ENCODE measurements around the gene GSN.

The GSN gene

DNA sequence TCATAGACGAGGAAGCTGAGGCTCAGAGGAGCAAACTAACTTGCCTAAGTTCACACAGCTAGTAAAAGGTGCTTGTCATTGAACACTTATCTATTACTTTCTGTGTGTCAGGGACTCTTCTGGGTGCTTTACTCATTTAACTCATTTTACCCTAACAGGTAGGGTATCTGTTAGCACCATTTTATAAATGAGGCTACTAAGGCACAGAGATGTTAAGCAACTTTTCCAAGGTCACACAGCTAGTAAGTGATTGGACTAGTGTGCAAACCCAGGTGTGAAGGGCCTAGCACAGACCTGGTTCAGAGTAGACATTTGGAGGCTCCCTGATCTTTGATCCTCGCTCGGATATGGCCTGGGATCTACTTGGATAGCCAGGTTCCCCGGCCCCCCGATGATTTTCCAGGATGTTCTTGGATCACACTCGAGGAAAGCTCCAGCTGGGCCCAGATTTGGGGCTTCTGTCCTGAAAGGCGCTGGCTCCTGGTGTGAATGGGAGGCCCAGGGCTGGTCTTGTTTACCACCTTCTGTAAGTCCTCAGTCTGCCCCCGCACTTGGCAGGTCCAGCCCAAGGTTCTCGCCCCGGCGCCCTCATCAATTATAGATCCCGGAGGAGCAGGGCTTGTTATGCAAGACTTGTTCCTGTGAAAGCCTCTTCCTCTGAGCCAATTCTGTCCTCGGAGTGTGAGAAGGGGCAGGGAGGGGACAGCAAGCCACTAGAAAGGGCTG is 37.5 kb downstream of the GSN start:
- DNase-seq: no peak

DNA sequence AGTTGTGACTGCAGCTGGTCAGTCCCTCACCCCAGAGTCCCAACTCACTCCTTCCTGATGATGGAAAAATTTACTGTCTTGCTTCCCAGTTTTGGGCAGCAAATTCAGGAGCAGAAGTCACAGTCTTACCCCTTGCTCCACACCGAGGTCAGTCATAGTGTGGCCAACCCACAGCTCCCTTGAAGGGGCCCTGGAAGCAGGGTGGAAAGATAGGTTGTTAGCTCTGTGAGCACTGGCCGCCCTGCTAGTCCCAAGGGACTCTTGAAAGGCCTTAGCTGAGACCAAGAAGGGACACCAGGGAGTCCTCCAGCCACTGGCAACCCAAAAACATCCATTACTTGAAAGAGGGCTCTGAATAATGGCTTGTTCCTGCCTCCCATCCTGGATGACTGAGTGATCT is 40.0 kb downstream of the GSN start:
- no peak for DNase-seq

GRCh38 chr9:121308765-121309164 is 40.8 kb downstream of the GSN start:
- DNase-seq: no peak

GRCh38 chr9:121309171-121309570 is 41.2 kb downstream of the GSN start:
- DNase-seq: no peak

GRCh38 chr9:121309833-121310425 is 42.0 kb downstream of the GSN start:
- DNase-seq: no peak

- DNase-seq: no peak
These were observed 42.6 kb downstream of the GSN start for GRCh38 chr9:121310571-121310970.

DNA sequence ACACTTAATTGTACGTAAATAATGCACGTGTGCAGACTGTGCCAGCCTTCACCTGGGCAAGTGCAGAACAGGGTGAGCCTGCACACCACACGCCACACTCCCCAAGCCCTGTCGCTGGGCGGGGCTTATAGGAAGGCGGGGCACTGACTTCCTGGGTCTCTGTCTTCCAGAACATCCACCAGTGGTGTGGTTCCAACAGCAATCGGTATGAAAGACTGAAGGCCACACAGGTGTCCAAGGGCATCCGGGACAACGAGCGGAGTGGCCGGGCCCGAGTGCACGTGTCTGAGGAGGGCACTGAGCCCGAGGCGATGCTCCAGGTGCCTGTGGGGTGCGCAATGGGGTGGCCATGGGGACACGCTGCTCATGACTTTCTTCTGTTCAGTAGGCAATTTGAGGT is 44.2 kb downstream of the GSN start:
- DNase-seq: no peak

DNA sequence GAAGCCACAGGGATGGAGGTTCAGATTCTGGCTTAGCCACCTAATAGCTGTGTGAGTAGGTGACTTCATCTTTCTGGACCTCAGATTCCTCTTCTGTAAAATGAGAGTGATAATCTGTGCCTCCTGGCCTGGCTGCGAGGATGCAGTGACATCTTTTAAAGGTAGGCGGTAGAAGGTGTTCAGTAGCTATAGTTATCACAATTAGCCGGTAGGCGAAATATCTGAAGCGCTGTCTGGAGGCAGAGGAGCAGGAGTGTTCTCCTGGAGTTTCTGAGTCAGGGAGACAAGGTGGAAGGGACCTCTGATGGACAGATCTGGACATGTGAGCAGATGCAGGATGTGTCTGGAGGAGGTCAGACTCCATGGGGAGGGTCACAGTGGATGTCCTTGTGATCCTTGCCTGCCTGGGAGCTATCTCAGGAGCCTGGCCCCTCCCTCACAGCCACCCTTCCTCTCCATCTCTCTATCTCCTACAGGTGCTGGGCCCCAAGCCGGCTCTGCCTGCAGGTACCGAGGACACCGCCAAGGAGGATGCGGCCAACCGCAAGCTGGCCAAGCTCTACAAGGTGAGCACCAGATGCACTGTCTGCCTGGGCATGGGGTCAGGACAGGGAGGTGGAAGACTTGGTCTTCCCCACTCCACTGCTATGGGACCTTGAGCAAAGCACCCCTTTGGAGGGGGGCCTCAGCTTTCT is 45.6 kb downstream of the GSN start:
- no peak for DNase-seq

DNA sequence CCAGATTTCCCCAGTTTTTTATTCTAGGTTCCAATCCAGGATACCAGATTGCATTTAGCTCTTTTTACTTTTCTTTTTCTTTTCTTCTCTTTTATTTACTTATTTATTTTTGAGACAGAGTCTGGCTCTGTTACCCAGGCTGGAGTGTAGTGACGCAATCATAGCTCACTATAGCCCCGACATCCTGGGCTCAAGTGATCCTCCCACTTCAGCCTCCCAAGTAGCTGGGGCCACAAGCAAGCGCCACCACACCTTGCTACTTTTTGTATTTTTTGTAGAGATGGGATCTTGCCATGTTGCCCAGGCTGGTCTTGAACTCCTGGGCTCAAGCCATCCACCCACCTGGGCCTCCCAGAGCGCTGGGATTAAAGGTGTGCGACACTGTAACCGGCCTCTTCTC is 48.4 kb downstream of the GSN start:
- no peak for DNase-seq

GRCh38 chr9:121316852-121317373 is 49.0 kb downstream of the GSN start:
- DNase-seq: no peak

- no peak for DNase-seq
These were observed 50.0 kb downstream of the GSN start for GRCh38 chr9:121317737-121318630.

DNA sequence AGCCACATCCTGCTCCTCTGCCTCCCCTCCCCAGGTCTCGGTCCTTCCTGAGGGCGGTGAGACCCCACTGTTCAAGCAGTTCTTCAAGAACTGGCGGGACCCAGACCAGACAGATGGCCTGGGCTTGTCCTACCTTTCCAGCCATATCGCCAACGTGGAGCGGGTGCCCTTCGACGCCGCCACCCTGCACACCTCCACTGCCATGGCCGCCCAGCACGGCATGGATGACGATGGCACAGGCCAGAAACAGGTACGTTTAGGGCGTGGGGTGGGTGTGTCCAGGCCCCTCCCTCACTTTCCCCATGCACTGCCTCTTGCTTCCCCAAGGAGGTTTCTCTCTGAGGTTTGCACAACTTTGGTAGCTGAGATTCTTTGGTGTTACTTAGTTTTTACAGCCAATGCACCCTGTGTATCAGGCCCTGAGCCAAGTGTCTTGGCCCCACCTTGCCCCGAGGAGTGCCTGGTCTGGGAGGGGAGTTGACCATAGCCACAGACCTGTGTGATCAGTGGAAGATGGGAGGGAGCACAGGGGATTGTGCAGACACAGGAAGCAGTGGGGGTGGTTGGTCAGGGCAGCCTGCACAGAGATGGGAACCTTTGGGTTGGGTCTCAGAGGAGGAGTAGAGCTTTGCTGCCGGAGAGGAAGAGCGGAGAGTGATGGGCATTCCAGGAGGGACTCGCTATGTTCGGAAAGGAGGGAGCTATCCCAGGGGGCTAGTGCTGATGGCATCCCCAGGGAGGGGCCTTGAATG is 50.8 kb downstream of the GSN start:
- DNase-seq: no peak

- no peak for DNase-seq
These were observed 51.4 kb downstream of the GSN start for GRCh38 chr9:121319383-121319780.

DNA sequence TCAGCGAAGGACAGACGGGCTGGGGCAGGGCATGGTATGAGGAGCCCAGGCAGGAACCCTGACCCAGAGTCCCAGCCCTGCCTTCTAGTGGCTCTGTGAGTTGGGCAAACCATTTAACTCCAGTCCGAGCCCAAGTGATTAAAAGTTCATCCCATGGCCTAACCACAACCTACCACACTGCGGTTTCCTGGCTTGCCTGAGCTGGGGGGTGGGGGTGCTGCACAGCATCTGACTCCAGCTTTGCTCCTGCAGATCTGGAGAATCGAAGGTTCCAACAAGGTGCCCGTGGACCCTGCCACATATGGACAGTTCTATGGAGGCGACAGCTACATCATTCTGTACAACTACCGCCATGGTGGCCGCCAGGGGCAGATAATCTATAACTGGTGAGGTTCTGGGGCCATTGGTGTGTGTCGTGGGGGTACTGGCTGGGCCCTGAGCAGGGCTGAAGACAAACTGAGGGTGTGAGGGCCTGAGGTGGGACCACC is 53.1 kb downstream of the GSN start:
- peak in 1 of 2 donors; percentile 25 for DNase-seq

DNA sequence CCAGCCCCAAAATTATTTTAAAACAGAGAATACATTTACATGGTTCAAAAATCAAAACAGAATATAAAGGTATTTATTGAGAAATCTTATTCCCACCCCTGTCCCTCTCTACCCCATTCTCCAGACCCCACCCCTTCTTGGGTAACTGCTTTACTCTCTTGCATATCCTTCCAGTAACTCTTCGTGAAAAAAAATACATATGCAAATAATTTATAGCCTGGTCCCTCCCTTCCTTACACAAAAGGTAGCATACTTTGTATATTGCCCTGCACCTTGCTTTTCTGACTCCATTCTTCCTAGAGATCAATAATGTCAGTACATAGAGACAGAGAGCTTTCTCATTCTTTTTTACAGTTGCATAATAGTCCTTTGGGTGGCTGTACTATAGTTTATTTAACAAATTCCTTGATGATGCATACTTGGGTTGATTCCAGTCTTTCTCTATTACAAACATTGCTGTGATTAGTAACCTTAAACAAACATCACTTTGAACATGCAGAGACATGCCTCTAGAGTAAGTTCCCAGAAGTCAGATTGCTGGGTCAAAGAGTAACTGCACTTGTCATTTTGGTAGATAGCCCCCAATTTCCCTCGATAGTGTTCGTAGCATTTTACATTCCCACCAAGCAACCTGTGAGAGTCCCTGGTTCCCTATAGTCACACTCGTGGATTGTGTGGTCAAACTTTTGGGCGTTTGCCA is 54.2 kb downstream of the GSN start:
- DNase-seq: no peak

- no peak for DNase-seq
These were observed 54.9 kb downstream of the GSN start for GRCh38 chr9:121322737-121323448.

DNA sequence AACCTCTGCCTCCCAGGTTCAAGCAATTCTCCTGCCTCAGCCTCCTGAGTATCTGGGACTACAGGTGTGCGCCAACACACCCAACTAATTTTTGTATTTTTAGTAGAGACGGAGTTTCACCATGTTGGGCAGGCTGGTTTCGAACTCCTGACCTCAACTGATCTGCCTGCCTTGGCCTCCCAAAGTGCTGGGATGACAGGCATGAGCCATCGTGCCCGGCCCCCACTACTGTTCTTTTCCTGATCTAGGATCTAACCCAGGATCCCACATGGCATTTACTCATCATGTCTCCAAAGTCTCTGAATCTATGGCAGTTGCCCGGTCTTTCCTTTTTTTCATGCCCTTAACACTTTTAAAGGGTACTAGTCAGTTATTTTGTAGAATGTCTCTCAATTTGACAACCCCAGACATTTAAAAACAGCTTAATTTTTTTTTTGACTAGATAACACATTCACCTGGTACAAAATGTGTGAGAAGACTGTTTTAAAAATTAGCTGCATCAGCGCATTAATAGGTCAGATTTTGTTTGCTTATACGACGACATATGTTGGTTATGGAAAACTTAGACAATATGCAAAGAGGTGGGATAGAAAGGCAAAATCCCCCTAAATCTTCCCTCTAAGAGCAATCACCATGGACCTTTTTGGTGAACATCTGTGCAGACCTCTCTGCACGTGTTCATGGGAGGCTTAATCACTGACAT is 55.6 kb downstream of the GSN start:
- DNase-seq: no peak

DNA sequence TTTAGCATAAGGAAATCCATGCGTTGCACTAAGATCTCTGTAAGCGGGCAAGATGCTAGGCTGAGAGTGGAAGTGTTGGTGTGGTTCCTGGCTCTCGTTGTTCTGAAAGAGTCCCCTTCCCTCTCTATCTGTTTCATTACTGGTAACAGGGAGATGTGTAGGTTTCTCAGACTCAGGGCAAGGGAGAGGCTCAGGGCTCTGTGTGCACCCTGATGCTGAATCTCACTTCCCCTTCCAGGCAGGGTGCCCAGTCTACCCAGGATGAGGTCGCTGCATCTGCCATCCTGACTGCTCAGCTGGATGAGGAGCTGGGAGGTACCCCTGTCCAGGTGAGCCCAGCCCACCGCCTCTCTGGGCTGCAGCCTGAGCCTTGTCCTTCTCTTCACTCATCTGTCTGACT is 56.4 kb downstream of the GSN start:
- no peak for DNase-seq

DNA sequence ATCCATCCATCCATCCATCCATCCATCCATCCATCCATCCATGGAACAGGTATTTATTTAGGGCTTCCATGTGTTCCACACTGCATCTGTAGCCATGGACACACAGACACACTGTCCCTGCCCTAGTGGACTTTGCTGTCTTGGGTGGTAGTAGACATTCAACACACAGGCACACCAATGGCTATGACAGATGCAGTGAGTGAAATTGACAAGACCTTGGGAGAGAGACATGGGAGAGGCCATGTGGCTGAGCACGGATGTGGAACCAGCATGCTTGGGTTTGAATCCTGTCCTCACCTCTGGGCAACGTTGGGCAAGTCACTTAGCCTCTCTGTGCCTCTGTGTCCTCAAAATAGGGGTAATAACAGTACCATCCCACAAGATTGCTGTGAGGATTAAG is 56.8 kb downstream of the GSN start:
- no peak for DNase-seq

GRCh38 chr9:121325387-121325786 is 57.4 kb downstream of the GSN start:
- no peak for DNase-seq
